Measurements from ENCODE around the gene MED13.

MED13 gene

GRCh38 chr17:61907361-61907760 lies 157.7 kb downstream of the MED13 start:
- H4K91ac ChIP-seq (ENCODE audit: low read length): no peak overlapping the region
- no peak overlapping the region for H2AK5ac ChIP-seq (ENCODE audit: low read length, severe bottlenecking)
- no peak overlapping the region for H3K4me2 ChIP-seq (ENCODE audit: low read length, poor library complexity, severe bottlenecking)
- DNase-seq: no peak
- no peak overlapping the region for H2BK5ac ChIP-seq (ENCODE audit: low read depth, low read length, poor library complexity, severe bottlenecking)
- no peak overlapping the region for H2BK120ac ChIP-seq (ENCODE audit: low read depth, low read length)
- no peak overlapping the region for H2BK12ac ChIP-seq (ENCODE audit: low read length in 2 of 2)
- no peaks in the 10 kb centered on the region for H3K27me3 ChIP-seq (ENCODE audit: control insufficient read depth in 1 of 2, insufficient read depth in 1 of 2, low read length in 2 of 2)
- H3K27ac ChIP-seq (ENCODE audit: low read length, poor library complexity, severe bottlenecking): no peak overlapping the region
- H3K9ac ChIP-seq (ENCODE audit: low read length): no peak overlapping the region
- H3K9me3 ChIP-seq (ENCODE audit: control insufficient read depth, low read length): no peaks in the 10 kb centered on the region
- no peak overlapping the region for H2AFZ ChIP-seq (ENCODE audit: low read depth, low read length)
- H3K23ac ChIP-seq (ENCODE audit: low read length in 2 of 2): no peak overlapping the region
- H3K14ac ChIP-seq (ENCODE audit: low read length in 2 of 2): no peak overlapping the region
- H3K18ac ChIP-seq (ENCODE audit: low read depth in 1 of 2, low read length in 2 of 2): no peak overlapping the region
- H3K4me1 ChIP-seq (ENCODE audit: control insufficient read depth, insufficient read depth, low read depth, low read length): no peaks in the 10 kb centered on the region
- H3K36me3 ChIP-seq (ENCODE audit: control insufficient read depth in 1 of 2, insufficient read depth in 2 of 2, low read depth in 1 of 2, low read length in 2 of 2): peaks cover 15 to 82% of the 10 kb centered on the region in 2 experiments
- H2BK15ac ChIP-seq (ENCODE audit: low read depth, poor library complexity, severe bottlenecking): no peak overlapping the region
- H4K8ac ChIP-seq (ENCODE audit: low read length): no peak overlapping the region
- 98% methylated on average over 4 of the region's 5 CpGs for WGBS
- no peak overlapping the region for H3K4ac ChIP-seq (ENCODE audit: low read depth in 1 of 2, low read length in 2 of 2)
- H3K4me3 ChIP-seq (ENCODE audit: insufficient read depth in 1 of 2, low read depth in 1 of 2, low read length in 2 of 2): no peak overlapping the region
- H3K79me1 ChIP-seq (replicated peaks; ENCODE audit: low read length, poor library complexity, severe bottlenecking): peaks cover 4% of the 10 kb centered on the region

GRCh38 chr17:61904094-61904710 lies 160.9 kb downstream of the MED13 start:
- Histone ChIP-seq H4K91ac (ENCODE audit: low read length) (no peak overlapping the region), H2BK5ac (ENCODE audit: low read depth, low read length, poor library complexity, severe bottlenecking) (no peak overlapping the region), H4K8ac (ENCODE audit: low read length) (no peak overlapping the region), H2BK12ac (ENCODE audit: low read length in 2 of 2) (no peak overlapping the region), H3K9ac (ENCODE audit: low read length) (no peak overlapping the region), H2BK15ac (ENCODE audit: low read depth, poor library complexity, severe bottlenecking) (no peak overlapping the region), H2AFZ (ENCODE audit: low read depth, low read length) (no peak overlapping the region), H3K23ac (ENCODE audit: low read length in 2 of 2) (no peak overlapping the region), H3K4me1 (ENCODE audit: control insufficient read depth, insufficient read depth, low read depth, low read length) (no peaks in the 10 kb centered on the region), H3K14ac (ENCODE audit: low read length in 2 of 2) (no peak overlapping the region), H3K4me2 (ENCODE audit: low read length, poor library complexity, severe bottlenecking) (no peak overlapping the region), H3K79me1 (replicated peaks; ENCODE audit: low read length, poor library complexity, severe bottlenecking) (no peaks in the 10 kb centered on the region), H2AK5ac (ENCODE audit: low read length, severe bottlenecking) (no peak overlapping the region), H3K18ac (ENCODE audit: low read depth in 1 of 2, low read length in 2 of 2) (no peak overlapping the region), H2BK120ac (ENCODE audit: low read depth, low read length) (no peak overlapping the region), H3K4ac (ENCODE audit: low read depth in 1 of 2, low read length in 2 of 2) (no peak overlapping the region), H3K27ac (ENCODE audit: low read length, poor library complexity, severe bottlenecking) (no peak overlapping the region), H3K4me3 (ENCODE audit: insufficient read depth in 1 of 2, low read depth in 1 of 2, low read length in 2 of 2) (no peak overlapping the region), H3K9me3 (ENCODE audit: control insufficient read depth, low read length) (no peaks in the 10 kb centered on the region), H3K36me3 (ENCODE audit: control insufficient read depth in 1 of 2, insufficient read depth in 2 of 2, low read depth in 1 of 2, low read length in 2 of 2) (peaks cover 20 to 80% of the 10 kb centered on the region in 2 experiments), H3K27me3 (ENCODE audit: control insufficient read depth in 1 of 2, insufficient read depth in 1 of 2, low read length in 2 of 2) (no peaks in the 10 kb centered on the region)
- 100% methylated on average over 2 of the region's 5 CpGs for WGBS
- no peak for DNase-seq

GRCh38 chr17:61903251-61903650 lies 161.8 kb downstream of the MED13 start:
- H3K36me3 ChIP-seq (ENCODE audit: control insufficient read depth in 1 of 2, insufficient read depth in 2 of 2, low read depth in 1 of 2, low read length in 2 of 2): peaks cover 23 to 80% of the 10 kb centered on the region in 2 experiments
- no peak overlapping the region for H4K8ac ChIP-seq (ENCODE audit: low read length)
- no peak overlapping the region for H2BK12ac ChIP-seq (ENCODE audit: low read length in 2 of 2)
- no peak overlapping the region for H3K14ac ChIP-seq (ENCODE audit: low read length in 2 of 2)
- H3K4ac ChIP-seq (ENCODE audit: low read depth in 1 of 2, low read length in 2 of 2): no peak overlapping the region
- H2BK15ac ChIP-seq (ENCODE audit: low read depth, poor library complexity, severe bottlenecking): no peak overlapping the region
- H3K23ac ChIP-seq (ENCODE audit: low read length in 2 of 2): no peak overlapping the region
- H3K27me3 ChIP-seq (ENCODE audit: control insufficient read depth in 1 of 2, insufficient read depth in 1 of 2, low read length in 2 of 2): no peaks in the 10 kb centered on the region
- H3K4me2 ChIP-seq (ENCODE audit: low read length, poor library complexity, severe bottlenecking): no peak overlapping the region
- no peak overlapping the region for H4K91ac ChIP-seq (ENCODE audit: low read length)
- no peaks in the 10 kb centered on the region for H3K79me1 ChIP-seq (replicated peaks; ENCODE audit: low read length, poor library complexity, severe bottlenecking)
- no peaks in the 10 kb centered on the region for H3K9me3 ChIP-seq (ENCODE audit: control insufficient read depth, low read length)
- H3K18ac ChIP-seq (ENCODE audit: low read depth in 1 of 2, low read length in 2 of 2): no peak overlapping the region
- H3K27ac ChIP-seq (ENCODE audit: low read length, poor library complexity, severe bottlenecking): no peak overlapping the region
- WGBS: 97% methylated on average over 2 of the region's 3 CpGs
- H3K9ac ChIP-seq (ENCODE audit: low read length): no peak overlapping the region
- no peak overlapping the region for H2BK5ac ChIP-seq (ENCODE audit: low read depth, low read length, poor library complexity, severe bottlenecking)
- no peak overlapping the region for H2AFZ ChIP-seq (ENCODE audit: low read depth, low read length)
- no peak overlapping the region for H3K4me3 ChIP-seq (ENCODE audit: insufficient read depth in 1 of 2, low read depth in 1 of 2, low read length in 2 of 2)
- no peaks in the 10 kb centered on the region for H3K4me1 ChIP-seq (ENCODE audit: control insufficient read depth, insufficient read depth, low read depth, low read length)
- H2BK120ac ChIP-seq (ENCODE audit: low read depth, low read length): no peak overlapping the region
- no peak for DNase-seq
- no peak overlapping the region for H2AK5ac ChIP-seq (ENCODE audit: low read length, severe bottlenecking)

GRCh38 chr17:61897548-61898180 lies 167.4 kb downstream of the MED13 start:
- H4K8ac ChIP-seq (ENCODE audit: low read length): no peak overlapping the region
- WGBS: 100% methylated on average over 1 of the region's 2 CpGs
- H2BK5ac ChIP-seq (ENCODE audit: low read depth, low read length, poor library complexity, severe bottlenecking): no peak overlapping the region
- no peak overlapping the region for H3K9ac ChIP-seq (ENCODE audit: low read length)
- no peak overlapping the region for H2BK12ac ChIP-seq (ENCODE audit: low read length in 2 of 2)
- H2AK5ac ChIP-seq (ENCODE audit: low read length, severe bottlenecking): no peak overlapping the region
- no peak for DNase-seq
- no peaks in the 10 kb centered on the region for H3K4me1 ChIP-seq (ENCODE audit: control insufficient read depth, insufficient read depth, low read depth, low read length)
- H3K4me3 ChIP-seq (ENCODE audit: insufficient read depth in 1 of 2, low read depth in 1 of 2, low read length in 2 of 2): no peak overlapping the region
- H3K4ac ChIP-seq (ENCODE audit: low read depth in 1 of 2, low read length in 2 of 2): no peak overlapping the region
- H3K23ac ChIP-seq (ENCODE audit: low read length in 2 of 2): no peak overlapping the region
- no peak overlapping the region for H3K27ac ChIP-seq (ENCODE audit: low read length, poor library complexity, severe bottlenecking)
- no peak overlapping the region for H3K18ac ChIP-seq (ENCODE audit: low read depth in 1 of 2, low read length in 2 of 2)
- no peaks in the 10 kb centered on the region for H3K9me3 ChIP-seq (ENCODE audit: control insufficient read depth, low read length)
- H2BK15ac ChIP-seq (ENCODE audit: low read depth, poor library complexity, severe bottlenecking): no peak overlapping the region
- peaks cover 16 to 63% of the 10 kb centered on the region in 2 experiments for H3K36me3 ChIP-seq (ENCODE audit: control insufficient read depth in 1 of 2, insufficient read depth in 2 of 2, low read depth in 1 of 2, low read length in 2 of 2)
- no peaks in the 10 kb centered on the region for H3K27me3 ChIP-seq (ENCODE audit: control insufficient read depth in 1 of 2, insufficient read depth in 1 of 2, low read length in 2 of 2)
- H2AFZ ChIP-seq (ENCODE audit: low read depth, low read length): no peak overlapping the region
- H2BK120ac ChIP-seq (ENCODE audit: low read depth, low read length): no peak overlapping the region
- no peaks in the 10 kb centered on the region for H3K79me1 ChIP-seq (replicated peaks; ENCODE audit: low read length, poor library complexity, severe bottlenecking)
- H3K14ac ChIP-seq (ENCODE audit: low read length in 2 of 2): no peak overlapping the region
- H3K4me2 ChIP-seq (ENCODE audit: low read length, poor library complexity, severe bottlenecking): no peak overlapping the region
- H4K91ac ChIP-seq (ENCODE audit: low read length): no peak overlapping the region
